HCT116 (cell line): ENCODE data around the gene PRPF40B. TPM values are rescaled to one million over a fixed set of nuclear protein-coding genes. Genes with fewer than 3 reads are reported as not detected.

Source experiments
- ATAC-seq: fragments of 200-7000 bp; cut with Tn5 transposase; 2 replicates; pipeline ENCODE4 v1.9.1; 2020; ENCODE audit warnings: mild to moderate bottlenecking, moderate library complexity
- BruUV-seq: library from RNA; stranded (reverse); fragments of 400-500 nt; replicated peaks from 2 replicates; lab custom pipeline; 2021; lab: Mats Ljungman, UMichigan
- CTCF ChIA-PET: fragments of 300-600 bp; sonication (Branson Sonifier 250); formaldehyde crosslinking; loops from one replicate; lab custom pipeline; 2021; ENCODE audit warnings: antibody characterized with exemption; lab: Charles Lee
- POLR2A ChIA-PET: fragments of 300-600, 350-600 bp; sonication (Branson Sonifier 250); formaldehyde crosslinking; loops from one replicate; lab custom pipeline; 2021; ENCODE audit warnings: antibody characterized with exemption; lab: Charles Lee
- RAD21 ChIA-PET, 2 experiments: fragments of 300-600 bp; sonication (Branson Sonifier 250); formaldehyde crosslinking; loops; one replicate each; lab custom pipeline; 2023; ENCODE audit warnings: low total read pairs in 2 of 2; ENCODE audit not compliant: uncharacterized antibody in 2 of 2, unreplicated experiment in 2 of 2, low non-redundant PET in 1 of 2; lab: Charles Lee
- DNase-seq: peaks from one replicate; pipeline ENCODE4 v3.0.0-alpha.2; 2010; ENCODE audit warnings: low read depth, low spot score
- H2AFZ ChIP-seq: fragments of 200-600 bp; shearing (Covaris generic), sonication (generic); 2 replicates; pipeline ENCODE4 v1.6.1; 2017; ENCODE audit warnings: low read depth, mixed run types, mixed read lengths, antibody characterized with exemption, low read length; ENCODE audit not compliant: poor library complexity, severe bottlenecking
- H3K27ac ChIP-seq: 2 replicates; pipeline ENCODE4 v1.5.1; 2012; ENCODE audit warnings: low read depth, low read length
- H3K27me3 ChIP-seq: fragments of 200-600 bp; sonication (generic); 2 replicates; pipeline ENCODE4 v1.6.1; 2016; ENCODE audit warnings: mixed run types, low read length, mixed read lengths; ENCODE audit not compliant: insufficient read depth
- H3K36me3 ChIP-seq, 2 experiments: fragments of 200-500 bp in 1 of 2; fragments of 200-600 bp in 1 of 2; sonication (Bioruptor generic) in 1 of 2; sonication (generic) in 1 of 2; 2 replicates each; pipeline versions ENCODE4 v1.5.1 to v1.6.1; 2014 to 2016; ENCODE audit warnings: low read length in 2 of 2, inconsistent platforms in 1 of 2, mixed read lengths in 1 of 2, mixed run types in 1 of 2; ENCODE audit not compliant: insufficient read depth in 2 of 2, control insufficient read depth in 1 of 2
- H3K4me1 ChIP-seq, 2 experiments: fragments of 200-600 bp in 1 of 2; sonication (generic) in 1 of 2; 2 replicates each; pipeline versions ENCODE4 v1.5.1 to v1.6.1; 2012 to 2017; ENCODE audit warnings: low read length in 2 of 2, inconsistent platforms in 1 of 2, mild to moderate bottlenecking in 1 of 2, mixed read lengths in 1 of 2, mixed run types in 1 of 2, moderate library complexity in 1 of 2; ENCODE audit not compliant: insufficient read depth in 2 of 2, control insufficient read depth in 1 of 2
- H3K4me2 ChIP-seq: fragments of 200-600 bp; sonication (generic); 2 replicates; pipeline ENCODE4 v1.6.1; 2017; ENCODE audit warnings: mixed run types, low read length, mixed read lengths
- H3K4me3 ChIP-seq, 2 experiments: fragments of 200-600 bp in 1 of 2; sonication (generic) in 1 of 2; replicated peaks in 1 of 2; 2 replicates each; pipeline ENCODE4 v1.5.1; 2011 to 2016; ENCODE audit warnings: low read length in 2 of 2, control low read depth in 1 of 2, low read depth in 1 of 2, mild to moderate bottlenecking in 1 of 2, mixed read lengths in 1 of 2, mixed run types in 1 of 2
- H3K79me2 ChIP-seq: fragments of 200-600 bp; sonication (generic); 2 replicates; pipeline ENCODE4 v1.6.1; 2017; ENCODE audit warnings: mild to moderate bottlenecking, mixed run types, low read length, moderate library complexity, mixed read lengths; ENCODE audit not compliant: insufficient read depth
- H3K9ac ChIP-seq: fragments of 200-600 bp; sonication (generic); 2 replicates; pipeline ENCODE4 v1.6.1; 2016; ENCODE audit warnings: low read length, mixed read lengths
- H3K9me2 ChIP-seq: fragments of 200-600 bp; sonication (generic), shearing (Covaris generic); 2 replicates; pipeline ENCODE4 v1.6.1; 2017; ENCODE audit warnings: mixed run types, mild to moderate bottlenecking, moderate library complexity; ENCODE audit not compliant: insufficient read depth
- H3K9me3 ChIP-seq, 2 experiments: fragments of 200-500 bp in 1 of 2; fragments of 200-600 bp in 1 of 2; sonication (Bioruptor generic) in 1 of 2; sonication (generic) in 1 of 2; 2 replicates each; pipeline ENCODE4 v1.6.1; 2014 to 2017; ENCODE audit warnings: low read length in 2 of 2, mixed read lengths in 2 of 2, inconsistent platforms in 1 of 2, low read depth in 1 of 2, mild to moderate bottlenecking in 1 of 2, mixed run types in 1 of 2, moderate library complexity in 1 of 2; ENCODE audit not compliant: control insufficient read depth in 1 of 2, insufficient read depth in 1 of 2
- H4K20me1 ChIP-seq: fragments of 200-600 bp; sonication (generic), shearing (Covaris generic); 2 replicates; pipeline ENCODE4 v1.6.1; 2017; ENCODE audit warnings: mixed run types, mild to moderate bottlenecking, moderate library complexity; ENCODE audit not compliant: insufficient read depth
- CEBPB ChIP-seq: IDR thresholded peaks from 2 replicates; pipeline ENCODE4 v1.6.1; 2012; ENCODE audit warnings: low read depth
- EGR1 ChIP-seq: IDR thresholded peaks from 2 replicates; pipeline ENCODE4 v1.6.1; 2012; ENCODE audit warnings: low read depth
- EZH2 ChIP-seq: fragments of 200-600 bp; sonication (generic); IDR thresholded peaks from 2 replicates; pipeline ENCODE4 v1.6.1; 2017; ENCODE audit warnings: antibody characterized with exemption, mixed run types
- FOSL1 ChIP-seq: IDR thresholded peaks from 2 replicates; pipeline ENCODE4 v1.6.1; 2012; ENCODE audit warnings: low read depth
- JUND ChIP-seq: IDR thresholded peaks from 2 replicates; pipeline ENCODE4 v1.6.1; 2012
- POLR2AphosphoS5 ChIP-seq: IDR thresholded peaks from 2 replicates; pipeline ENCODE4 v1.6.1; 2011; ENCODE audit warnings: mild to moderate bottlenecking, low read depth, low read length, moderate library complexity
- TCF7L2 ChIP-seq: IDR thresholded peaks from 2 replicates; pipeline ENCODE4 v1.7.0; 2011; ENCODE audit warnings: borderline replicate concordance, inconsistent platforms; ENCODE audit not compliant: insufficient read depth, insufficient read length; ENCODE audit errors: extremely low read depth
- ZFX ChIP-seq: fragments of 450-650 bp; IDR thresholded peaks from 2 replicates; pipeline ENCODE4 v1.6.1; 2017
- intact Hi-C: fragments of 100-400 bp; cut with micrococcal nuclease; formaldehyde crosslinking; loops from 2 replicates; pipeline ENCODE4 v1.10.0; 2022
- total RNA-seq: library from RNA; stranded (reverse); gene quantifications from one replicate; pipeline ENCODE4 v1.2.1, GENCODE V29; 2021; ENCODE audit not compliant: unreplicated experiment
- TF ChIP-seq, protein P1 (sequence below): IDR thresholded peaks from 2 replicates; pipeline ENCODE4 v1.6.1; 2012
- TF ChIP-seq, protein P2 (sequence below): IDR thresholded peaks from 2 replicates; pipeline ENCODE4 v1.6.1; 2012; ENCODE audit warnings: low read depth

Gene PRPF40B
- total RNA-seq, 1 experiment from 2014 or later: 29.0 TPM

DNA sequence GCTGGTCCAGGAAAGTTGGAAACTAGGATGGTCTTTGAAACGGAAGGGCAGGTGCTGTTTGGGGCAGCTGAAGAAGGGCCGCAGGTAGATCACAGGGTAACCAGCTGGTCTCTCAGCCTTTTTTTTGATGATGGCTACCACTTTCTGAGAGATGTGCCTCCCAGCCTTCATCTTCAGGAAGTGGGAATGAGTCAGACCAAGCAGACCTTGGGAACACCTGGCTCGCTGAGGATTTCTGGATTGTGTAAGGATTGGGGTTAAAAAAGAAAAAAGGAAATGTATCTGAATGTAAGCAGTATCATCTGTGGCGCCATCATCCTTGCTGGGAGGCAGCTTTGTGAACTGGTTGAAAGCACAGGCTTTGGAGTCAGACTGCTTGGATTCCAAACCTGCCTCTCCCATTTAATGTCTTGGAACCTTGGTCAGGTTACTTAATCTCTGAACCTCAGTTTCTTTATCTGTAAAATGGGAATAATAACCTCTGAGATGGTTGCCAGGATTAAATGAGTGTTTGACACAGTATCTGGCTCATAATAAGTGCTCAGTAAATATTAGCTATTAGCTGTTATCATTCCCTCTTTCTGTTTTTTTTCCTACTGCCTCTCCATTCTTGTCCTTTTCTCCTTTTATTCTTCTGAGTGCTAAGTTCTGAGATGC lies 1.7 kb downstream of the PRPF40B start:
- no TSS peak for BruUV-seq
- H3K9me2 ChIP-seq: no peaks in the 10 kb centered on the region
- POLR2A ChIA-PET: interaction anchor here (0.7 to 1.0 kb wide), 2 partner anchors 116 kb away, joined by 3 to 5 read pairs; partner anchors contain the start of gene TMBIM6
- TF ChIP-seq POLR2AphosphoS5 (no peak), EZH2 (no peak), FOSL1 (peak; percentile 50), CEBPB (peak; percentile 50; the same call in 1 of the 2 replicates), EGR1 (no peak), JUND (peak; percentile 43), TCF7L2 (peak; percentile 55), ZFX (no peak)
- TF ChIP-seq, protein P1, sequence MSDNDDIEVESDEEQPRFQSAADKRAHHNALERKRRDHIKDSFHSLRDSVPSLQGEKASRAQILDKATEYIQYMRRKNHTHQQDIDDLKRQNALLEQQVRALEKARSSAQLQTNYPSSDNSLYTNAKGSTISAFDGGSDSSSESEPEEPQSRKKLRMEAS: no peak
- TF ChIP-seq, protein P2, sequence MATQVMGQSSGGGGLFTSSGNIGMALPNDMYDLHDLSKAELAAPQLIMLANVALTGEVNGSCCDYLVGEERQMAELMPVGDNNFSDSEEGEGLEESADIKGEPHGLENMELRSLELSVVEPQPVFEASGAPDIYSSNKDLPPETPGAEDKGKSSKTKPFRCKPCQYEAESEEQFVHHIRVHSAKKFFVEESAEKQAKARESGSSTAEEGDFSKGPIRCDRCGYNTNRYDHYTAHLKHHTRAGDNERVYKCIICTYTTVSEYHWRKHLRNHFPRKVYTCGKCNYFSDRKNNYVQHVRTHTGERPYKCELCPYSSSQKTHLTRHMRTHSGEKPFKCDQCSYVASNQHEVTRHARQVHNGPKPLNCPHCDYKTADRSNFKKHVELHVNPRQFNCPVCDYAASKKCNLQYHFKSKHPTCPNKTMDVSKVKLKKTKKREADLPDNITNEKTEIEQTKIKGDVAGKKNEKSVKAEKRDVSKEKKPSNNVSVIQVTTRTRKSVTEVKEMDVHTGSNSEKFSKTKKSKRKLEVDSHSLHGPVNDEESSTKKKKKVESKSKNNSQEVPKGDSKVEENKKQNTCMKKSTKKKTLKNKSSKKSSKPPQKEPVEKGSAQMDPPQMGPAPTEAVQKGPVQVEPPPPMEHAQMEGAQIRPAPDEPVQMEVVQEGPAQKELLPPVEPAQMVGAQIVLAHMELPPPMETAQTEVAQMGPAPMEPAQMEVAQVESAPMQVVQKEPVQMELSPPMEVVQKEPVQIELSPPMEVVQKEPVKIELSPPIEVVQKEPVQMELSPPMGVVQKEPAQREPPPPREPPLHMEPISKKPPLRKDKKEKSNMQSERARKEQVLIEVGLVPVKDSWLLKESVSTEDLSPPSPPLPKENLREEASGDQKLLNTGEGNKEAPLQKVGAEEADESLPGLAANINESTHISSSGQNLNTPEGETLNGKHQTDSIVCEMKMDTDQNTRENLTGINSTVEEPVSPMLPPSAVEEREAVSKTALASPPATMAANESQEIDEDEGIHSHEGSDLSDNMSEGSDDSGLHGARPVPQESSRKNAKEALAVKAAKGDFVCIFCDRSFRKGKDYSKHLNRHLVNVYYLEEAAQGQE: no peak
- TF ChIP-seq, all 23 proteins: peak for 4
- H3K36me3 ChIP-seq: no peaks in the 10 kb centered on the region
- peak overlapping the region; percentile 41; the same call in 1 of the 2 replicates for H3K27ac ChIP-seq
- H3K4me1 ChIP-seq: peaks cover 22 to 63% of the 10 kb centered on the region in 2 experiments
- H3K4me2 ChIP-seq: peak overlapping the region; percentile 92
- H4K20me1 ChIP-seq: no peaks in the 10 kb centered on the region
- no peak overlapping the region for H2AFZ ChIP-seq
- intact Hi-C loops: no loop called here
- DNase-seq: peak; percentile 7
- CTCF ChIA-PET: interaction anchor here (0.9 to 1.9 kb wide), 6 partner anchors 12 to 268 kb away, joined by 3 to 8 read pairs (median 4); partner anchors contain the start of gene TMBIM6
- no peaks in the 10 kb centered on the region for H3K27me3 ChIP-seq
- H3K9ac ChIP-seq: no peak overlapping the region
- no peak overlapping the region for H3K4me3 ChIP-seq
- H3K9me3 ChIP-seq: no peaks in the 10 kb centered on the region
- no peak for ATAC-seq
- RAD21 ChIA-PET: interaction anchor here in 1 of 2 experiments (0.6 kb wide), 1 partner anchor 115 kb away, joined by 3 read pairs; no protein-coding TSS in a partner anchor
- no peaks in the 10 kb centered on the region; the same call in 1 of the 2 replicates for H3K79me2 ChIP-seq
